IPS DF 4.7 (cell line): ENCODE measurements around the gene THRA.
"Not testable (repeated sequence)": the region's sequence is repeated elsewhere in the genome, so short reads cannot be mapped to it uniquely, and the experiment has no call there.

Source experiments
- DNase-seq: peaks from one replicate; pipeline ENCODE4 v3.0.0-alpha.2; 2013; ENCODE audit warnings: low spot score; ENCODE audit errors: extremely low read depth

THRA gene

GRCh38 chr17:40112718-40113109, 49.9 kb downstream of the THRA start:
- DNase-seq, result no peak

DNA sequence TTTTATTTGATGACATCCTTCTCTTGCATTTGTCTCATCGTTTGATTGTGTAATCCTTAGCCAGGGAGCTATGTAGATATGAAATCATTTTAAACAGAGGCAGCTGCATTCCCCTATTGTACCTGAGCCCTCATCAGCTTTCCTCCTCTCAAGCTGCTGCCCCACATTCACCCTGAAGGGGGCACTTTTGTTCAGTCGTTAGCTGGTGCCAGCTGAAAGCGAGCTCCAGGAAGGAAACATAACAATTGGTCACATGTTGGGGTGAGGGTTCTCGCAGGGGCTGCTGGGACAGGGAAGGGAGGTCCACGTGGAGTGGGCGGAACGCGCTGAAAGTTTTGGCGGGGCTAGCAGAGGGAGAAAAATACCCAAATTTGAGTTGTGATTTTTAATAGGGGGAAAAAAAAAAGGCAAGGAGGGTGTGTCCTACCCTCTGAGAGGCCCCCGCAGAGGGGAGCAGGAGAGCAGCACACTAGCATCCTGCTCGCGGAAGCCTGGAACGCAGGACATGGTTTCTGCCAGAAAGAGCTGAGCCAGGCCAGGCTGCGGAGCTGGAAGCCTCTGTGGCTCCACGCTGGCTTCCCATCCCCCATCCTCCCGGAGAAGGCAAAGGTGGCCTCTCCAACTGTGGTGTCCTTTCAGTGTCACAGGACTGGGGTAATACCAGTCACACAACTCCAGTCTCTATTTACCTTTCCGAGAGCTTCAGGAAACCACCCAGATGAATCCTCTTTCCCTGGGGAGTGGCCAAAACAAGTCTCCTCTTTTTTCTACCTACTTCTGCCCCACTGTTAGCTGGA, 50.5 kb downstream of the THRA start:
- DNase-seq, result peak; percentile 86

DNA sequence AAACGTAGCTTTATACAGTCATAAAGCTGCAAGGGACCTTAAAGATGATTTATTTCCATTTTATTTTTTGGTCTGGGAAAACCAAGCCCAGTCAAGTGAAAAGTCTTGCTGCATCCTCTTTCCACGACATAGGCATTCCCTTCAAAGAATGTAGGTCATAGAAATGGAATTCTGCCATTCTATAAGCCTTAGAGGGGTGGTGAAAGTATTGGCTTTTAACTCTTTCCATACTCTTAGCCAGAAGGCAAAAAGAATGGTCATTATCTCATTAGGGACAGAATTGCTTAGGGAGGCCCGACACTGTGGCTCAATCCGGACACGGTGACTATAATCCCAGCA, 51.1 kb downstream of the THRA start:
- DNase-seq, result no peak

DNA sequence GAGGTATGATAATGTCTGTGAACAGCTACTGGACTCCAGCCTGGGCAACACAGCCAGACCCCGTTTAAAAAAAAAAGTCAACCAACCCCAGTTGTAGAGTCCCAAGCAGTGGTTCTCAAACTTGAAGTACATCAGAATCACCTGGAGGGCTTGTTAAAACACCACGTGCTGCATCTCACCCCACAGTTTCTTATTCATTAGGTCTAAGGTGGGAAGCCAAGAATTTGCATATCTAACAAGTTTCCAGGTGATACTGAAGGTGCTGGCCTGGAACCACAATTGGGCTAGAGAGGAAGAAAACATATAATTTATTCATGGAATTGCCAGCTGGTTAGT, 52.3 kb downstream of the THRA start:
- no peak for DNase-seq

DNA sequence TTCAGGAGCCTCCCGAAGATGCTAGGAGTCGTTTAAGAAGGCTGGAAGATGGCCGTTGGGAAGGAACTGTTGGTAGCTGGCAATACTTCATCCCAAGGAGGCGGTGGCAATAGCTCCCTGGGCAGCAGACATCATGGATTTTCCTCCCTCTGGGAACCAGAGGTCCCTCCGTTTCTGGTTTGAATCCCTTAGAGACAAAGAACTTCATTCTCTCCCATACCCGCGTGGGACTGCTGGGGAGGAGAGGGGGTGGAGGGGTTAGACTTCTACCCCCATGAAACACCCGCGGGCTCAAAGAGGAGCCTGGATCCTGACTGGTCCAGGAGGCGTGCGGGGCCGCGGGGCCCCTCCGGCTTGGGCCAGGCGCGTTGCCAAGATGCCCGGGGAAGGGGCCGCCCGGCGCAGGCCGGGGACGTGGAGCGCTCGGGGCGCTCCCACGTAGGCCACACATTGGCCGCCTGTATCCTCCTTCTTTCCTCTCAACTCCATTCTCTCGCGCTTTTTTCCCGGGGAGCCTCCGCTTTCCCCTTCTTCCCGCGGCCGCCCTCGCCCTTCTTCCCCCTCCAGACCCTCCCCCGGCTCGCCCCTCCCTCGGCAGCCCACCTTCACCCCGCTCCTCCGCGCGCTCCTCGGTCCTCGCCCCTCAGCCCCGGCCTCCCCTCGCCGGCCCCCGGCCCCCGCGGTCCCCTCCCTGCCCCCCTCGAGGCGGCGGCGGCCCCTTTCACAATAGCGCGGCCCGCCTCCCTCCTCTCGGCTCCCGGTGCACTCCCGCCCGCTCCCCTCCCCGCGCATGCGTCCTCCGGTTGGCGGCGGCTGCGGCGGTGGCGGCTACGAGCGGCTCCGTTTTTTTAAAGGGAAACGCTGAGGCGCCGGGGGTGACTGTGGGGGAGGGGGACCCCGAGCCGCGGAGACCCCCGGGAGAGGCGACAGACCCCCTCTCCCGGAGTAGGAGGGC, 58.7 kb downstream of the THRA start, which contains the start of gene MSL1:
MSL1 (plus strand) TSS at position 791 of the 955 bp plus-strand sequence. CDS start 642 bp downstream, outside the sequence.
- no peak for DNase-seq

- no peak for DNase-seq
These were observed 59.6 kb downstream of the THRA start for GRCh38 chr17:40122136-40122998.

GRCh38 chr17:40122999-40123810, 60.4 kb downstream of the THRA start:
- DNase-seq, result no peak

GRCh38 chr17:40123811-40124114, 61.0 kb downstream of the THRA start:
- DNase-seq, result no peak

DNA sequence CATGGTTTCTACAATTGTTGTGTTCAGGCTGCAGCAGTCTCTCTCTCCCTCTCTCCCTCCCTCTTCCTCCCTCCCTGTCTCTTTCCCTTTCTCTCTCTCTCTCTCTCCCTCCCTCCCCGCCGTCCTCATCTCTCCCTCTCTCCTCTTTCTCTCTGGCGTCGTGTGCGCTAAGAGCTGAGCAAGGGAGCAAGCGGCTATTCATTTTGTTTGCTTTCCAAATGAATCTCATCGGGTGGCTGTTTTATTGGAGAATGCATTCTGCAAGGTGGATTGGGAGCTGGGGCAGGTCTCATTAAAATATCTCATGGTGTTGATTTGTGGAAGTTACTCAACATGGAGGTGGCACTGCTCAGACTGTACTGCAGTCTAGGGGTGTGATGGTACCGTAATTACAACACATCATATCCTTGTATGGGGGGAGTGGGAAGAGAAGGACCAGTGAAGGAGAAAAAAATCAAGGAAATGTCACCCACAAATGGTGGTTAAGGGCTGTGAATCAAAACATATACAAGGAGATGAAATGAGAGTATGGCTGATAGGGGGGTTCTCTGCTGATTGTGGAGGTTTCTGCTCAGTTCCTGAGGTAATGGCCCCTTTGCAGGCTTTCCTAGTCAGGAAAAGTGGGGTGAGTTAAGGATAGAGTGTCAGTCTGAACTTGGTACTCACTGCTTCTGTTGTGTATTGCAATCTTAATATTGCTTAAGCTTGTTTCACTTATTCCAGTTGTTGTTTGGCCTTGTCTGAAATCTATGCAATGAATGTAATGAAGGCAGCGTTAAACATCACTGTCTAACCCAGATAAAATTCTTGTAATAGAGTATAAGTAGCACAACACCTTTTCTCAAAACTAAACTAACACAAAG, 61.7 kb downstream of the THRA start:
- DNase-seq, result no peak

DNA sequence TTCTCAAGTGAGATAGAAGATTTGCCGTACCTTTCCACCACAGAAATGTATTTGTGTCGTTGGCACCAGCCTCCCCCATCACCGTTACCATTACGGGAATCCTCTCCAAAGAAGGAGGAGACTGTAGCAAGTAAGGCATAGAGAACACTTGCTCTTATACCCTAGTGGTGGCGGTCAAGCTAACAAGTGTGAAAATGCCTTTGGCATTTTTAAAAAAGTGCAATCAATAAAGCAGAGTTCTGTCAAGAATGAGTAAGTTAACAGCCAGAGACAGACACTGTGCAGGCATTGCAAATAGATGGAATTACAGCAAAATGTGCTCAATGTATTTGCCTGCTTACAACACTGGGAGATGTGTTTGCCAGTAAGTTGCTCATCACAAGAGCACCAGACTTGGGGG, 66.7 kb downstream of the THRA start:
- DNase-seq, result no peak

DNA sequence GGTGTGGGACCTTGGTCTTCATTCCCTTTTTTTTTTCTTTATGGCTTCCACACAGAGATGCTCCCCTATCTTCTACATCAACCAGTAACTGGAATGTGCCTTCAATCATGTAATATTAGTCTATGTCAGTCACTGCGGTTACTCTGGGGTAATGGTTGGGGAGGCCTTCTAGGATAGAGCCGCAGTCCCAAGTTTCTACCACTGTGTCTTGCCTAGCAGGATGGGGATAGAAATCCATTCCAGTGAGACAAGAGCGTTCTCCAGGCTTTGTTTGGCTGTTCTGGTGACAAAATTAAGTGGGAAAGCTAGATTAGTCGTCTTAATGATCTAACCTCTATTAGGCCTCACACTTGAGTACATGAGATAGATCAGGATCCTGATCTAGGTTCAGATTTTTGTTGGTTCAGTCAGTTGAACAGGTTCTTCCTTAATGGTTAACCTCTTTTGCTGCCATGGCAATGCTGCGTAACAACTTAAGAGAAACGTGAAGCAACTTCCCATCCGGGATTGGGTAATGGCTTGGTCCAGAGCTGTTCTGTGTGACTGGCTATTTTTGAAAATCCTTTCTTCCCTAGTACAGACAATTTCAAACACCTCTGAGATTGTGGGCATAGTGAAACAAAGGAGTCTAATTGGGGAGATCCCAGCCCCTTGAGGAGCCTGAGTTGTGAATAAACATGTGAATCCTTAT, 67.7 kb downstream of the THRA start:
- no peak for DNase-seq

DNA sequence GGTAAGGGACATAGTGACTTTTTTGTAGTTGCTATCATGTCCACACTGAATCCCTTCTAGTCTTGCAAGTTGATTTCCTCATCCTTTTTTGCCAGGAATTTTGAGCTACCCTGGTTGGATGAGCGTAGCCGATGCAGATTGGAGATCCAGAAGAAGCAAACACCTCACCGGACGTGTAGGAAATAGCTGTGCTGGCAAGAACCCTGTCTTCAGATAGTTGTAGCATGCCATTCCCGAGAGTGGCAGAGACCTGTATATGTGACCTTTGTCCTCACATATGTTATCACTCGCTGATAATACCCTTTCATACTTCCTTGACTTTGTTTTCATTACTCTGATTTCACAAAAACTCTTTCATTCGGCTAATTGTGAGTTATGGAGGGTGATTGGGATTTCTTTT, 71.4 kb downstream of the THRA start:
- DNase-seq, result no peak

GRCh38 chr17:40135817-40136216, 73.1 kb downstream of the THRA start:
- no peak for DNase-seq

DNA sequence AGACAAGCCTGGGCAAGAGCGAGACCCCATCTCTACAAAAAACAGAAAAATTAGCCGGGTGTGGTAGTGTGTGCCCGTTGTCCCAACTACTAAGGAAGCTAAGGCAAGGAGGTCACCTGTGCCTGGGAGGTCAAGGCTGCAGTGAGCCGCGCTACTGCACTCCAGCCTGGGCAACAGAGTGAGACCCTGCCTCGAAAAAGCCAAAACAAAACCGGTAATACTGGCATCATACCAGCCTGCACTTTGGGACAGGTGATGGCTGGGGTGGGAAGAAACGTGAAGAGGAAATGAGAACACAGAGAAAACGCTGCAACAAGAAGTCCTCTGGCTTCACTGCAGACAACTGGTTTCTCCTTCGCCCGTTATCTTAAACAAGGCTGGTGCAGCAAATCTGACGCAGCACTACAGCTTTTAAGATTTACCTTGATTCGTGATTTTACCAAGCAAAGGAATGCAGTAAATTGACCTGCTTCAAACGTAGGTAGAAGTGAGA, 76.8 kb downstream of the THRA start:
- DNase-seq, result no peak

- not testable (repeated sequence) for DNase-seq
These were observed 80.4 kb downstream of the THRA start for GRCh38 chr17:40143166-40143565.
